Measurements from ENCODE around the gene CCDC78.

Gene CCDC78

GRCh38 chr16:708019-708418 is 18.2 kb downstream of the CCDC78 start:
- 49 to 56% methylated on average over 3 of the region's 3 CpGs for WGBS, 2 experiments (ENCODE audit: insufficient coverage in 2 of 2)
- peaks cover 11% of the 10 kb centered on the region for H3K4me1 ChIP-seq (ENCODE audit: control insufficient read depth, insufficient read depth, low read length, poor library complexity, severe bottlenecking)
- no peaks in the 10 kb centered on the region for H3K9me3 ChIP-seq (ENCODE audit: control insufficient read depth, low read length)
- H3K27ac ChIP-seq (ENCODE audit: low read depth, low read length, severe bottlenecking) = no peak overlapping the region
- no peak overlapping the region for H3K4me3 ChIP-seq (ENCODE audit: extremely low read depth, insufficient read depth, low read length, poor library complexity, severe bottlenecking)
- no peaks in the 10 kb centered on the region for H3K36me3 ChIP-seq (ENCODE audit: control insufficient read depth, insufficient read depth, low read length)

GRCh38 chr16:707062-707538 is 19.1 kb downstream of the CCDC78 start:
- peaks cover 11% of the 10 kb centered on the region for H3K4me1 ChIP-seq (ENCODE audit: control insufficient read depth, insufficient read depth, low read length, poor library complexity, severe bottlenecking)
- no peaks in the 10 kb centered on the region for H3K9me3 ChIP-seq (ENCODE audit: control insufficient read depth, low read length)
- H3K4me3 ChIP-seq (ENCODE audit: extremely low read depth, insufficient read depth, low read length, poor library complexity, severe bottlenecking) = no peak overlapping the region
- 36 to 46% methylated on average over 12 to 14 of the region's 14 CpGs for WGBS, 2 experiments (ENCODE audit: insufficient coverage in 2 of 2)
- no peaks in the 10 kb centered on the region for H3K36me3 ChIP-seq (ENCODE audit: control insufficient read depth, insufficient read depth, low read length)
- H3K27ac ChIP-seq (ENCODE audit: low read depth, low read length, severe bottlenecking) = no peak overlapping the region

- Histone ChIP-seq H3K36me3 (ENCODE audit: control insufficient read depth, insufficient read depth, low read length) (no peaks in the 10 kb centered on the region), H3K4me1 (ENCODE audit: control insufficient read depth, insufficient read depth, low read length, poor library complexity, severe bottlenecking) (peaks cover 11% of the 10 kb centered on the region), H3K4me3 (ENCODE audit: extremely low read depth, insufficient read depth, low read length, poor library complexity, severe bottlenecking) (no peak overlapping the region), H3K9me3 (ENCODE audit: control insufficient read depth, low read length) (no peaks in the 10 kb centered on the region), H3K27ac (ENCODE audit: low read depth, low read length, severe bottlenecking) (no peak overlapping the region)
- WGBS, 2 experiments (ENCODE audit: insufficient coverage in 2 of 2) = 6 to 8% methylated on average over 28 to 45 of the region's 49 CpGs
These were observed 19.8 kb downstream of the CCDC78 start for GRCh38 chr16:706189-707061.

- peak within 1 kb of the TSS; percentile 14 for H3K4me3 ChIP-seq (ENCODE audit: extremely low read depth, insufficient read depth, low read length, poor library complexity, severe bottlenecking)
- 1% methylated on average over 31 to 60 of the region's 115 CpGs for WGBS, 2 experiments (ENCODE audit: insufficient coverage in 2 of 2)
- H3K4me1 ChIP-seq (ENCODE audit: control insufficient read depth, insufficient read depth, low read length, poor library complexity, severe bottlenecking) = peaks cover 9% of the 10 kb centered on the region
These were observed 20.6 kb downstream of the CCDC78 start, which contains the start of gene FBXL16 for GRCh38 chr16:705431-706188. TSS of gene FBXL16 (minus strand) at chr16:705801. CDS start at chr16:697405, 8,396 bp downstream.

GRCh38 chr16:704552-705380 is 21.5 kb downstream of the CCDC78 start:
- H3K9me3 ChIP-seq (ENCODE audit: control insufficient read depth, low read length) = no peaks in the 10 kb centered on the region
- peak overlapping the region; percentile 12 for H3K4me3 ChIP-seq (ENCODE audit: extremely low read depth, insufficient read depth, low read length, poor library complexity, severe bottlenecking)
- H3K36me3 ChIP-seq (ENCODE audit: control insufficient read depth, insufficient read depth, low read length) = no peaks in the 10 kb centered on the region
- H3K27ac ChIP-seq (ENCODE audit: low read depth, low read length, severe bottlenecking) = no peak overlapping the region
- H3K4me1 ChIP-seq (ENCODE audit: control insufficient read depth, insufficient read depth, low read length, poor library complexity, severe bottlenecking) = peaks cover 1% of the 10 kb centered on the region
- 20 to 25% methylated on average over 39 to 47 of the region's 50 CpGs for WGBS, 2 experiments (ENCODE audit: insufficient coverage in 2 of 2)

More at GRCh38 chr16:705431-706188, 20.6 kb downstream of the CCDC78 start, which contains the start of gene FBXL16:
- Histone ChIP-seq H3K27ac (ENCODE audit: low read depth, low read length, severe bottlenecking) (no peak within 1 kb of the TSS), H3K36me3 (ENCODE audit: control insufficient read depth, insufficient read depth, low read length) (no peaks in the 10 kb centered on the region), H3K9me3 (ENCODE audit: control insufficient read depth, low read length) (no peaks in the 10 kb centered on the region)

GRCh38 chr16:704047-704446 is 22.2 kb downstream of the CCDC78 start:
- Histone ChIP-seq H3K4me1 (ENCODE audit: control insufficient read depth, insufficient read depth, low read length, poor library complexity, severe bottlenecking) (no peaks in the 10 kb centered on the region), H3K27ac (ENCODE audit: low read depth, low read length, severe bottlenecking) (no peak overlapping the region), H3K36me3 (ENCODE audit: control insufficient read depth, insufficient read depth, low read length) (no peaks in the 10 kb centered on the region), H3K4me3 (ENCODE audit: extremely low read depth, insufficient read depth, low read length, poor library complexity, severe bottlenecking) (no peak overlapping the region), H3K9me3 (ENCODE audit: control insufficient read depth, low read length) (no peaks in the 10 kb centered on the region)
- 64 to 86% methylated on average over 2 to 7 of the region's 7 CpGs for WGBS, 2 experiments (ENCODE audit: insufficient coverage in 2 of 2)

GRCh38 chr16:703406-703805 is 22.8 kb downstream of the CCDC78 start:
- WGBS, 2 experiments (ENCODE audit: insufficient coverage in 2 of 2) = 78 to 83% methylated on average over 10 to 12 of the region's 12 CpGs
- Histone ChIP-seq H3K36me3 (ENCODE audit: control insufficient read depth, insufficient read depth, low read length) (no peaks in the 10 kb centered on the region), H3K9me3 (ENCODE audit: control insufficient read depth, low read length) (no peaks in the 10 kb centered on the region), H3K4me3 (ENCODE audit: extremely low read depth, insufficient read depth, low read length, poor library complexity, severe bottlenecking) (no peak overlapping the region), H3K27ac (ENCODE audit: low read depth, low read length, severe bottlenecking) (no peak overlapping the region), H3K4me1 (ENCODE audit: control insufficient read depth, insufficient read depth, low read length, poor library complexity, severe bottlenecking) (no peaks in the 10 kb centered on the region)

GRCh38 chr16:702341-702740 is 23.9 kb downstream of the CCDC78 start:
- Histone ChIP-seq H3K4me3 (ENCODE audit: extremely low read depth, insufficient read depth, low read length, poor library complexity, severe bottlenecking) (no peak overlapping the region), H3K4me1 (ENCODE audit: control insufficient read depth, insufficient read depth, low read length, poor library complexity, severe bottlenecking) (no peaks in the 10 kb centered on the region), H3K36me3 (ENCODE audit: control insufficient read depth, insufficient read depth, low read length) (no peaks in the 10 kb centered on the region), H3K9me3 (ENCODE audit: control insufficient read depth, low read length) (no peaks in the 10 kb centered on the region), H3K27ac (ENCODE audit: low read depth, low read length, severe bottlenecking) (no peak overlapping the region)
- WGBS, 2 experiments (ENCODE audit: insufficient coverage in 2 of 2) = 81 to 85% methylated on average over 19 of the region's 19 CpGs

- Histone ChIP-seq H3K4me1 (ENCODE audit: control insufficient read depth, insufficient read depth, low read length, poor library complexity, severe bottlenecking) (no peaks in the 10 kb centered on the region), H3K27ac (ENCODE audit: low read depth, low read length, severe bottlenecking) (no peak overlapping the region), H3K4me3 (ENCODE audit: extremely low read depth, insufficient read depth, low read length, poor library complexity, severe bottlenecking) (no peak overlapping the region), H3K36me3 (ENCODE audit: control insufficient read depth, insufficient read depth, low read length) (no peaks in the 10 kb centered on the region), H3K9me3 (ENCODE audit: control insufficient read depth, low read length) (no peaks in the 10 kb centered on the region)
- 4 to 7% methylated on average over 55 to 65 of the region's 76 CpGs for WGBS, 2 experiments (ENCODE audit: insufficient coverage in 2 of 2)
These were observed 25.3 kb downstream of the CCDC78 start for GRCh38 chr16:700684-701584.
